WTC11 (cell line): ENCODE results near the gene RNF17.

ENCODE experiments used
- CREB1 ChIP-seq: sonication (generic); formaldehyde crosslinking; IDR thresholded peaks from 2 replicates; pipeline ENCODE4 v1.8.0; 2023; ENCODE audit warnings: mild to moderate bottlenecking, missing genetic modification reagents
- CREM ChIP-seq: sonication (generic); formaldehyde crosslinking; IDR thresholded peaks from 2 replicates; pipeline ENCODE4 v1.8.1; 2022; ENCODE audit warnings: mild to moderate bottlenecking, missing genetic modification reagents, moderate library complexity
- ZMAT4 ChIP-seq: fragments of 250-450 bp; sonication (Bioruptor Pico); IDR thresholded peaks from 2 replicates; pipeline ENCODE4 v1.9.0; 2021; ENCODE audit warnings: mild to moderate bottlenecking

GRCh38 chr13:24717217-24717616, 46.8 kb upstream of the RNF17 start:
- TF ChIP-seq CREB1 (CRISPR knock-in tag): no peak
- TF ChIP-seq CREM: no peak
- TF ChIP-seq ZMAT4 (CRISPR knock-in tag): no peak
